BJ (cell line): ENCODE data around the gene RAMP1. TPM values are rescaled to one million over a fixed set of nuclear protein-coding genes. Genes with fewer than 3 reads are reported as not detected.

Experiments used
- CTCF ChIA-PET: fragments of 350-600 bp; formaldehyde crosslinking; extraction: SDS; loops from one replicate; lab custom pipeline; 2021; ENCODE audit warnings: antibody characterized with exemption, inconsistent platforms; lab: Yijun Ruan, JAX
- POLR2A ChIA-PET: fragments of 300-600 bp; sonication (Branson Sonifier 250); formaldehyde crosslinking; extraction: SDS; loops from one replicate; lab custom pipeline; 2021; ENCODE audit warnings: antibody characterized with exemption; lab: Charles Lee
- DNase-seq: peaks from one replicate; pipeline ENCODE4 v3.0.0-alpha.2; 2011; ENCODE audit warnings: low read depth
- H3K27me3 ChIP-seq: 2 replicates; pipeline ENCODE4 v1.6.0; 2011; ENCODE audit warnings: low read length; ENCODE audit not compliant: control insufficient read depth, insufficient read depth
- H3K36me3 ChIP-seq: 2 replicates; pipeline ENCODE4 v1.5.1; 2011; ENCODE audit warnings: low read length; ENCODE audit not compliant: control insufficient read depth, insufficient read depth
- H3K4me3 ChIP-seq: 2 replicates; pipeline ENCODE4 v1.5.1; 2011; ENCODE audit warnings: low read depth, mild to moderate bottlenecking, control low read depth, low read length
- CTCF ChIP-seq: IDR thresholded peaks from 2 replicates; pipeline ENCODE4 v1.5.1; 2011; ENCODE audit warnings: low read depth, mild to moderate bottlenecking, control low read depth, inconsistent platforms, low read length, moderate library complexity; ENCODE audit not compliant: insufficient read depth
- polyA plus RNA-seq: library from polyadenylated mRNA; depleted of rRNA; stranded (reverse); fragments of >200 nt; gene quantifications from 2 replicates; pipeline ENCODE4 v1.2.3, GENCODE V29; 2011

The RAMP1 gene
- polyA plus RNA-seq, 1 experiment: 10.8 TPM

GRCh38 chr2:237913193-237913917 is 53.9 kb downstream of the RAMP1 start:
- DNase-seq: no peak
- CTCF ChIA-PET: no interaction called here

GRCh38 chr2:237915576-237915975 is 56.2 kb downstream of the RAMP1 start:
- Histone ChIP-seq H3K4me3 (no peak overlapping the region), H3K27me3 (peaks cover 1% of the 10 kb centered on the region; the same call in 1 of the 2 replicates), H3K36me3 (no peaks in the 10 kb centered on the region)
- ChIA-PET POLR2A (no interaction called here), CTCF (no interaction called here)
- no peak for DNase-seq
- TF ChIP-seq CTCF: no peak

More at GRCh38 chr2:237913193-237913917, 53.9 kb downstream of the RAMP1 start:
- H3K36me3 ChIP-seq: no peaks in the 10 kb centered on the region
- POLR2A ChIA-PET: no interaction called here
- TF ChIP-seq CTCF: no peak
- no peak overlapping the region for H3K4me3 ChIP-seq
- H3K27me3 ChIP-seq: no peaks in the 10 kb centered on the region

GRCh38 chr2:237916296-237916695 is 56.9 kb downstream of the RAMP1 start:
- POLR2A ChIA-PET: no interaction called here
- no peak for DNase-seq
- CTCF ChIA-PET: no interaction called here
- H3K4me3 ChIP-seq: no peak overlapping the region
- TF ChIP-seq CTCF: no peak
- no peaks in the 10 kb centered on the region for H3K36me3 ChIP-seq
- H3K27me3 ChIP-seq: peaks cover 3% of the 10 kb centered on the region; the same call in 1 of the 2 replicates

GRCh38 chr2:237917696-237918374 is 58.4 kb downstream of the RAMP1 start:
- no peaks in the 10 kb centered on the region for H3K36me3 ChIP-seq
- DNase-seq: no peak
- no peak for TF ChIP-seq CTCF
- POLR2A ChIA-PET: no interaction called here
- no peak overlapping the region for H3K4me3 ChIP-seq
- CTCF ChIA-PET: interaction anchor here (1.1 kb wide), 1 partner anchor 59 kb away, joined by 3 read pairs; no protein-coding TSS in a partner anchor
- H3K27me3 ChIP-seq: peaks cover 3% of the 10 kb centered on the region; the same call in 1 of the 2 replicates

- Histone ChIP-seq H3K4me3 (no peak overlapping the region), H3K36me3 (no peaks in the 10 kb centered on the region), H3K27me3 (peaks cover 3% of the 10 kb centered on the region; the same call in 1 of the 2 replicates)
- DNase-seq: no peak
- ChIA-PET CTCF (interaction anchor here (0.6 to 1.3 kb wide), 2 partner anchors 30 to 58 kb away, joined by 3 to 6 read pairs; no protein-coding TSS in a partner anchor), POLR2A (no interaction called here)
- TF ChIP-seq CTCF: no peak
Observed at GRCh38 chr2:237919593-237919992, 60.2 kb downstream of the RAMP1 start.
